Left colon (tissue), 2 donors: ENCODE data around the gene PCDHB7. TPM values are rescaled to one million over a fixed set of nuclear protein-coding genes. Genes with fewer than 3 reads are reported as not detected.
"Not testable (repeated sequence)": the region's sequence is repeated elsewhere in the genome, so short reads cannot be mapped to it uniquely, and the experiment has no call there.

ENCODE experiments used
- ATAC-seq: fragments of 200-7000 bp; cut with Tn5 transposase; one replicate; pipeline ENCODE4 v1.9.1; 2020; ENCODE audit warnings: mild to moderate bottlenecking, moderate library complexity
- DNase-seq, 2 donors: peaks; one replicate each; pipeline ENCODE4 v3.0.0-alpha.2; 2020
- intact Hi-C, 2 donors: fragments of 100-400 bp; cut with DNase I in 1 of 2; cut with micrococcal nuclease in 1 of 2; formaldehyde crosslinking; loops; one replicate each; pipeline versions ENCODE4 v1.11.2 to v1.14.0; 2022; cut with DNase I, micrococcal nuclease
- total RNA-seq, 2 donors: library from RNA; stranded (reverse); fragmentation: NEBNext Ultra II Directional; extraction: Animal tissue kit (Norgen Biotek cat#: 25700); gene quantifications; one replicate each; pipeline ENCODE4 v1.2.1, GENCODE V29; 2021
- donor health status: DM: no; HTN: no; CAD: no.
- donor health status: DM: yes; HTN: yes; CAD: no.

The PCDHB7 gene
- total RNA-seq, 2 donors from 2014 or later: 0.12 to 0.34 TPM

GRCh38 chr5:141177577-141178191, 5.2 kb downstream of the PCDHB7 start, which contains the start of gene PCDHB8:
TSS of gene PCDHB8 (plus strand) at chr5:141177790. CDS start at chr5:141178035, 245 bp downstream.
- DNase-seq, ATAC-seq, intact Hi-C loops: not testable (repeated sequence)

DNA sequence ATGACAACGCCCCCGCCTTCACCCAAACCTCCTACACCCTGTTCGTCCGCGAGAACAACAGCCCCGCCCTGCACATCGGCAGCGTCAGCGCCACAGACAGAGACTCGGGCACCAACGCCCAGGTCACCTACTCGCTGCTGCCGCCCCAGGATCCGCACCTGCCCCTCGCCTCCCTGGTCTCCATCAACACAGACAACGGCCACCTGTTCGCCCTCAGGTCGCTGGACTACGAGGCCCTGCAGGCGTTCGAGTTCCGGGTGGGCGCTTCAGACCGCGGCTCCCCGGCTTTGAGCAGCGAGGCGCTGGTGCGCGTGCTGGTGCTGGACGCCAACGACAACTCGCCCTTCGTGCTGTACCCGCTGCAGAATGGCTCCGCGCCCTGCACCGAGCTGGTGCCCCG, 6.9 kb downstream of the PCDHB7 start:
- DNase-seq, intact Hi-C loops, ATAC-seq: not testable (repeated sequence)

GRCh38 chr5:141179876-141180275, 7.4 kb downstream of the PCDHB7 start:
- intact Hi-C loops, DNase-seq, ATAC-seq: not testable (repeated sequence)

DNA sequence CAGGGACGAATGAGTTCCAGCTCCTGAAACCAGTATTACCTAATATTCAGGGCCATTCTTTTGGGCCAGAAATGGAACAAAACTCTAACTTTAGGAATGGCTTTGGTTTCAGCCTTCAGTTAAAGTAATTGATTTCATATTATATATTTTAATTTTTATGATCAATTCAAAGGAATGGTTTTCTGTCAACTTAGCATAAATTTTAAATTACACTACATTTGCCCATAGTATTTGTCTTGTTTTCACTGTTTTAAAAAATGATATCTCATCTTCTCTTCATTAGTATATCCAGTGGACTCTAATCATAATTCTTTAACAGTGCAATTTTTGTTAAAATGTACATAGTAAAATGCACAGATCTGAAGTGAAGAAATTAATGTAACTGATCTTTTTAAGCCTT, 7.9 kb downstream of the PCDHB7 start:
- intact Hi-C loops: no loop called here
- DNase-seq: no peak
- no peak for ATAC-seq

- DNase-seq (no peak), ATAC-seq (no peak)
- intact Hi-C loops: no loop called here
Measured at GRCh38 chr5:141182248-141182647, 9.8 kb downstream of the PCDHB7 start, which contains the start of gene PCDHB16. TSS of gene PCDHB16 (plus strand) at chr5:141182387. CDS start at chr5:141182560, 173 bp downstream.

GRCh38 chr5:141184117-141184855, 11.8 kb downstream of the PCDHB7 start:
- intact Hi-C loops, ATAC-seq, DNase-seq: not testable (repeated sequence)

- no peak for ATAC-seq
- intact Hi-C loops: no loop called here
Measured at GRCh38 chr5:141186897-141187512, 14.6 kb downstream of the PCDHB7 start, which contains the start of gene PCDHB9. TSS of gene PCDHB9 (plus strand) at chr5:141187161. CDS start at chr5:141187319, 158 bp downstream.

GRCh38 chr5:141188682-141189081, 16.2 kb downstream of the PCDHB7 start:
- intact Hi-C loops, DNase-seq, ATAC-seq: not testable (repeated sequence)

More at GRCh38 chr5:141186897-141187512, 14.6 kb downstream of the PCDHB7 start, which contains the start of gene PCDHB9:
- DNase-seq: peak in 1 of 2 donors; percentile 16

GRCh38 chr5:141189131-141189530, 16.7 kb downstream of the PCDHB7 start:
- DNase-seq, ATAC-seq, intact Hi-C loops: not testable (repeated sequence)

GRCh38 chr5:141192110-141192725, 19.8 kb downstream of the PCDHB7 start, which contains the start of gene PCDHB10:
TSS of gene PCDHB10 (plus strand) at chr5:141192353. CDS start at chr5:141192553, 200 bp downstream.
- intact Hi-C loops: no loop called here
- peak in 1 of 2 donors; percentile 22 for DNase-seq
- no peak for ATAC-seq

- DNase-seq, intact Hi-C loops: not testable (repeated sequence)
Measured at GRCh38 chr5:141194332-141194731, 21.9 kb downstream of the PCDHB7 start.

GRCh38 chr5:141196363-141196762, 23.9 kb downstream of the PCDHB7 start:
- ATAC-seq (no peak), DNase-seq (no peak)
- intact Hi-C loops: no loop called here

More at GRCh38 chr5:141194332-141194731, 21.9 kb downstream of the PCDHB7 start:
- ATAC-seq: not testable (repeated sequence)

GRCh38 chr5:141199359-141200235, 27.2 kb downstream of the PCDHB7 start, which contains the start of gene PCDHB11:
TSS of gene PCDHB11 (plus strand) at chr5:141199627. CDS start at chr5:141199775, 148 bp downstream.
- intact Hi-C loops: no loop called here
- ATAC-seq: no peak
- DNase-seq: no peak

DNA sequence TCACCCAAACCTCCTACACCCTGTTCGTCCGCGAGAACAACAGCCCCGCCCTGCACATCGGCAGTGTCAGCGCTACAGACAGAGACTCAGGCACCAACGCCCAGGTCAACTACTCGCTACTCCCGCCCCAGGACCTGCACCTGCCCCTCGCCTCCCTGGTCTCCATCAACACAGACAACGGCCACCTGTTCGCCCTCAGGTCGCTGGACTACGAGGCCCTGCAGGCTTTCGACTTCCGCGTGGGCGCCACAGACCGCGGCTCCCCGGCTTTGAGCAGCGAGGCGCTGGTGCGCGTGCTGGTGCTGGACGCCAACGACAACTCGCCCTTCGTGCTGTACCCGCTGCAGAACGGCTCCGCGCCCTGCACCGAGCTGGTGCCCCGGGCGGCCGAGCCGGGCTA, 28.7 kb downstream of the PCDHB7 start:
- ATAC-seq, intact Hi-C loops, DNase-seq: not testable (repeated sequence)

GRCh38 chr5:141201646-141202045, 29.2 kb downstream of the PCDHB7 start:
- ATAC-seq, DNase-seq, intact Hi-C loops: not testable (repeated sequence)

DNA sequence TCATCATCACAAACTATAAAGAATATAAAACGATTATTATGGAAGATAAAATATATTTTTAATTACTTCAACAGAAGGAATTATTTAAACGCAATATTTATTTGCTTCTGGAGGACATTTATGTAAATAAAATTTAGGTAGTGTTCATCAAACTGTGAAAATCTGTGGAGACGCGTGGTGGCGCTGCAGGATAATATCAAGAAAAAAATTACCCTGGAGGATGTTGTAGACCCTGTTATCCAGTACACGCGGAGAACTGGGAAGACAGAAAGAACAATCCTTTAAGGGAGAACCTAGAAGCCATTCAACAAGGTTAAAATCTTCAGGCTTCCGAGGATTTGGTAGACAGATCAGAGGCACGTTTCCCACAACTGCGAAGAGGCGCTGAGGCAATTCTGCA, 36.0 kb downstream of the PCDHB7 start, which contains the start of gene PCDHB12:
TSS of gene PCDHB12 (plus strand) at position 242 of the 400 bp plus-strand sequence. CDS start 189 bp downstream, outside the sequence.
- ATAC-seq (no peak), DNase-seq (no peak)
- intact Hi-C loops: no loop called here

DNA sequence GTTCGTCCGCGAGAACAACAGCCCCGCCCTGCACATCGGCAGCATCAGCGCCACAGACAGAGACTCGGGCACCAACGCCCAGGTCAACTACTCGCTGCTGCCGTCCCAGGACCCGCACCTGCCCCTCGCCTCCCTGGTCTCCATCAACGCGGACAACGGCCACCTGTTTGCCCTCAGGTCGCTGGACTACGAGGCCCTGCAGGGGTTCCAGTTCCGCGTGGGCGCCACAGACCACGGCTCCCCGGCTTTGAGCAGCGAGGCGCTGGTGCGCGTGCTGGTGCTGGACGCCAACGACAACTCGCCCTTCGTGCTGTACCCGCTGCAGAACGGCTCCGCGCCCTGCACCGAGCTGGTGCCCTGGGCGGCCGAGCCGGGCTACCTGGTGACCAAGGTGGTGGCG, 37.8 kb downstream of the PCDHB7 start:
- ATAC-seq, intact Hi-C loops, DNase-seq: not testable (repeated sequence)
